BE2C (cell line): ENCODE results near the gene FOSL2.

Experiments
- DNase-seq: peaks from one replicate; pipeline ENCODE4 v3.0.0-alpha.2; 2020
- H3K27me3 ChIP-seq: fragments of 250-450 bp; sonication (Bioruptor Pico); 2 replicates; pipeline ENCODE4 v1.5.1; 2020; ENCODE audit warnings: mild to moderate bottlenecking
- H3K36me3 ChIP-seq: fragments of 250-450 bp; sonication (Bioruptor Pico); 2 replicates; pipeline ENCODE4 v1.5.1; 2020; ENCODE audit warnings: mild to moderate bottlenecking
- H3K4me1 ChIP-seq: fragments of 250-450 bp; sonication (Bioruptor Pico); 2 replicates; pipeline ENCODE4 v1.5.1; 2020
- H3K4me3 ChIP-seq: 2 replicates; pipeline ENCODE4 v1.5.1; 2011; ENCODE audit warnings: low read depth, low read length
- H3K9me3 ChIP-seq: fragments of 250-450 bp; sonication (Bioruptor Pico); 2 replicates; pipeline ENCODE4 v1.5.1; 2020
- CTCF ChIP-seq: IDR thresholded peaks from 2 replicates; pipeline ENCODE4 v1.5.1; 2012; ENCODE audit warnings: mild to moderate bottlenecking, low read depth, low read length

The FOSL2 gene

GRCh38 chr2:28374331-28374730, 18.3 kb upstream of the FOSL2 start:
- no peak for TF ChIP-seq CTCF
- no peak overlapping the region for H3K4me3 ChIP-seq
- no peaks in the 10 kb centered on the region for H3K9me3 ChIP-seq
- DNase-seq: no peak
- no peaks in the 10 kb centered on the region for H3K36me3 ChIP-seq
- H3K27me3 ChIP-seq: no peaks in the 10 kb centered on the region
- H3K4me1 ChIP-seq: no peaks in the 10 kb centered on the region; the same call in 1 of the 2 replicates

GRCh38 chr2:28375236-28375635, 17.4 kb upstream of the FOSL2 start:
- no peak for DNase-seq
- Histone ChIP-seq H3K9me3 (no peaks in the 10 kb centered on the region), H3K4me3 (no peak overlapping the region), H3K36me3 (no peaks in the 10 kb centered on the region), H3K4me1 (no peaks in the 10 kb centered on the region; the same call in 1 of the 2 replicates), H3K27me3 (no peaks in the 10 kb centered on the region)
- no peak for TF ChIP-seq CTCF

GRCh38 chr2:28375742-28376631, 16.7 kb upstream of the FOSL2 start:
- no peak for TF ChIP-seq CTCF
- H3K4me3 ChIP-seq: no peak overlapping the region
- H3K4me1 ChIP-seq: no peaks in the 10 kb centered on the region; the same call in 1 of the 2 replicates
- DNase-seq: no peak
- H3K9me3 ChIP-seq: no peaks in the 10 kb centered on the region
- no peaks in the 10 kb centered on the region for H3K36me3 ChIP-seq
- no peaks in the 10 kb centered on the region for H3K27me3 ChIP-seq

GRCh38 chr2:28377195-28377816, 15.4 kb upstream of the FOSL2 start:
- Histone ChIP-seq H3K36me3 (no peaks in the 10 kb centered on the region), H3K4me1 (no peaks in the 10 kb centered on the region; the same call in 1 of the 2 replicates), H3K9me3 (no peaks in the 10 kb centered on the region), H3K4me3 (no peak overlapping the region), H3K27me3 (no peaks in the 10 kb centered on the region)
- TF ChIP-seq CTCF: no peak
- no peak for DNase-seq

GRCh38 chr2:28377984-28378678, 14.5 kb upstream of the FOSL2 start:
- H3K4me1 ChIP-seq: no peaks in the 10 kb centered on the region; the same call in none of the 2 replicates
- no peak for DNase-seq
- H3K4me3 ChIP-seq: no peak overlapping the region
- no peak for TF ChIP-seq CTCF
- no peaks in the 10 kb centered on the region for H3K9me3 ChIP-seq
- H3K27me3 ChIP-seq: no peaks in the 10 kb centered on the region
- no peaks in the 10 kb centered on the region for H3K36me3 ChIP-seq
